ENCODE results near the gene CEP41.
"Not testable (repeated sequence)": the region's sequence is repeated elsewhere in the genome, so short reads cannot be mapped to it uniquely, and the experiment has no call there.

Gene CEP41

GRCh38 chr7:130458257-130458656 lies 17.4 kb upstream of the CEP41 start:
- DNase-seq, result no peak

GRCh38 chr7:130454959-130455358 lies 14.1 kb upstream of the CEP41 start:
- DNase-seq, result no peak

- no peak for DNase-seq
Measured at GRCh38 chr7:130452951-130453350, 12.1 kb upstream of the CEP41 start.

GRCh38 chr7:130451344-130451743 lies 10.5 kb upstream of the CEP41 start:
- DNase-seq, result not testable (repeated sequence)

- DNase-seq, result no peak
Measured at GRCh38 chr7:130446259-130446658, 5.4 kb upstream of the CEP41 start.

GRCh38 chr7:130444751-130445407 lies 4.1 kb upstream of the CEP41 start:
- no peak for DNase-seq

GRCh38 chr7:130444234-130444633 lies 3.4 kb upstream of the CEP41 start:
- no peak for DNase-seq

- no peak for DNase-seq
Measured at GRCh38 chr7:130442601-130443000, 1.8 kb upstream of the CEP41 start.

- no peak for DNase-seq
Measured at GRCh38 chr7:130441408-130441869, 623 bp upstream of the CEP41 start.

- DNase-seq, result no peak
Measured at GRCh38 chr7:130436253-130436652, 4.6 kb downstream of the CEP41 start.

GRCh38 chr7:130435311-130435854 lies 5.4 kb downstream of the CEP41 start:
- no peak for DNase-seq

- DNase-seq, result no peak
Measured at GRCh38 chr7:130433301-130433700, 7.5 kb downstream of the CEP41 start.

GRCh38 chr7:130432886-130433285 lies 7.9 kb downstream of the CEP41 start:
- no peak for DNase-seq

- DNase-seq, result no peak
Measured at GRCh38 chr7:130430841-130431666, 9.8 kb downstream of the CEP41 start.

- DNase-seq, result no peak
Measured at GRCh38 chr7:130430115-130430514, 10.7 kb downstream of the CEP41 start.

GRCh38 chr7:130429019-130429418 lies 11.8 kb downstream of the CEP41 start:
- no peak for DNase-seq

- no peak for DNase-seq
Measured at GRCh38 chr7:130426564-130426963, 14.3 kb downstream of the CEP41 start.

GRCh38 chr7:130425796-130426195 lies 15.0 kb downstream of the CEP41 start:
- DNase-seq, result no peak

GRCh38 chr7:130423501-130424037 lies 17.2 kb downstream of the CEP41 start:
- no peak for DNase-seq

- no peak for DNase-seq
Measured at GRCh38 chr7:130421684-130422083, 19.1 kb downstream of the CEP41 start.

GRCh38 chr7:130420943-130421578 lies 19.8 kb downstream of the CEP41 start:
- DNase-seq, result no peak

- no peak for DNase-seq
Measured at GRCh38 chr7:130419658-130420057, 21.2 kb downstream of the CEP41 start.

- DNase-seq, result no peak
Measured at GRCh38 chr7:130418306-130418705, 22.5 kb downstream of the CEP41 start.
